GM12891 (cell line): ENCODE measurements around the gene TMEM234.

ENCODE experiments used
- DNase-seq: peaks from one replicate; pipeline ENCODE4 v3.0.0; 2011; ENCODE audit warnings: low spot score; ENCODE audit not compliant: insufficient read length
- FAIRE-seq: peaks from 2 replicates; lab custom pipeline; 2011; peaks lifted over from hg19 to GRCh38; lab: Jason Lieb, UNC
- PAX5 ChIP-seq: IDR thresholded peaks from 2 replicates; pipeline ENCODE4 v1.6.1; 2011; ENCODE audit warnings: low read length, moderate library complexity, mild to moderate bottlenecking; ENCODE audit not compliant: insufficient read depth, severe bottlenecking
- POLR2A ChIP-seq: IDR thresholded peaks from 2 replicates; pipeline ENCODE4 v1.6.1; 2011; ENCODE audit warnings: low read depth, low read length, control low read depth
- POLR2AphosphoS5 ChIP-seq: IDR thresholded peaks from 2 replicates; pipeline ENCODE4 v1.6.1; 2011; ENCODE audit warnings: low read depth, low read length, control low read depth
- POU2F2 ChIP-seq: IDR thresholded peaks from 2 replicates; pipeline ENCODE4 v1.6.1; 2011; ENCODE audit warnings: low read depth, mild to moderate bottlenecking, control low read depth, low read length, moderate library complexity
- SPI1 ChIP-seq: IDR thresholded peaks from 2 replicates; pipeline ENCODE4 v1.6.1; 2011; ENCODE audit warnings: low read depth, low read length, control low read depth
- TAF1 ChIP-seq: IDR thresholded peaks from 2 replicates; pipeline ENCODE4 v1.6.1; 2011; ENCODE audit warnings: low read depth, low read length, control low read depth

Gene TMEM234

DNA sequence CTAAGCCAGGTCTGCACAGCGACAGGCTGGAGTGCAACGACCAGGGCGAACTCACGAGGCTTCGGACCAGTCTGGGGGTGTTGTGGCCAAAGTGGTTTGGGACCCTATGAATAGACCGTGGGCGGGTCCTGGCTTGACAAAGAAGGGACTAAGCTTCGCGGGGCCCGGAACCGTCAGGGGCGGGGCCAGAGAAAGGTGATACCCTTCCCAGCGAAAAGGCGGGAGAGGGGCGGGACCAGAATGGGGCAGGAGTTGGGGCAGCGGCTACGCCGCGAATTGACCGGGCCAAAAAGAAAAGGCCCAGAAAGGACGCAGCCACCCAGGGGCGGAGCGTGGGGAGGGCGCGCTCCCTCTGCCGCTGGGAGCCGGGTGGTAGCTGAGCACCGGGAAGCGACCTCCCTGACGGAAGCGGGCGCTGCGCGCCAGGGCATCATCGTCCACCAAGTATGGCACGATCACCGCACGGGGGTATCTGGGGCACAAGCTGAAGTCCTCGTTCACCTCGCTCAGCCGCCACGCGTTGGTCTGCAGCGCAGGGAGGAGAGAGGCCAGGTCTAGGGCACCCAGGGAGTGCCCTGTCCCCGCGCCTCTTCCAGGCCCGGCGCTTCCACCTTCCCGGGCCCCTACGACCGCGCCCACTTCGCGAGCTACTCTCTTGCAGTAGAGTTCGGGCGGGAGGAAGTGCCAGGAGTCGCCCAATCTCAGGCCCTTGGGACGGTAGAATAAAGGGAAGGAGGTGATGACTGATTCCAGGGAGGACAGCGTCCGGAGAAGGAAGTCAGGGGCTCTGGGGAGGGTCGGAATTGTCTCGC is 18.2 kb upstream of the TMEM234 start:
- FAIRE-seq = peak; percentile 82
- no peak for TF ChIP-seq PAX5
- 0 out of 2 replicates have a peak, but pooled peaks have one; percentile 33 for TF ChIP-seq SPI1
- DNase-seq = no peak

DNA sequence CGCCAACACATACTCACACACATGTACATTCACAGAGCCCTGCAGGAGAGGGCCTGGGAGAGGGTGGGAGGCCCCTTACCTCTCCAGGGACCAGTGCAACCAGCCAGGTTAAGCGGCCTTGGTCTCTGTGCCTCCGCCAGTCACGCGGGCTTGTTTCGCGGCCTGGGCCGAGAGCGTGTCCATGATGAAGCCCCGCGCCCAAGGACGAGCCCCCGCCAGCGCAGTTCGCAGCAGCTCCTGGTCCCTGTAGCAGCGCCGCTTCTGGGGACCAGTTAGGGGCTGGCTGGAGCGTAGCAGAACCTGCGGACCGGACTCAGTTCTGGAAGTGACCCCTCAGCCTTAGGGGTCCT is 17.6 kb upstream of the TMEM234 start:
- FAIRE-seq (no peak), DNase-seq (no peak)
- TF ChIP-seq TAF1 (no peak), POLR2A (no peak), SPI1 (no peak), PAX5 (no peak), POLR2AphosphoS5 (no peak), POU2F2 (no peak)

DNA sequence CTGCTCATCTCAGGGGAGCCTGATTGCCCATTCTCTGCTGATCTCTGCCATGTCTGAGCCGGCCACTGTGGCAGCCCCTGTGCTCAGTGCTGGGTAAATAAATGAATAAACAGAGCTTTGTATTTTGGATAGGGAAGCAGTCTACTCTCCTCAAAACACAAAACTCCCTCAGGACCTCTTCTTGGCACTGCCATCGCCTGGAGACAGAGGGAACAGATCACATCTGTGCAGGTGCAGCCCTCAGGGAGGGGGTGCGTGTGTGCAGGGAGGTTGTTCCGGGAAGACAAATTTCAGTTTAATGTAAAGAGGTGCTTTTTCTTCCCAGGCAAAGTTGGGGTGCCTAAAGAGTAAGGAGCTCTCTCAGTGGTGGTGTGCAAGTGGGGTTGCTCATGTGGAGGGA is 17.2 kb upstream of the TMEM234 start:
- TF ChIP-seq POLR2AphosphoS5 (no peak), TAF1 (no peak)
- FAIRE-seq (no peak), DNase-seq (no peak)

DNA sequence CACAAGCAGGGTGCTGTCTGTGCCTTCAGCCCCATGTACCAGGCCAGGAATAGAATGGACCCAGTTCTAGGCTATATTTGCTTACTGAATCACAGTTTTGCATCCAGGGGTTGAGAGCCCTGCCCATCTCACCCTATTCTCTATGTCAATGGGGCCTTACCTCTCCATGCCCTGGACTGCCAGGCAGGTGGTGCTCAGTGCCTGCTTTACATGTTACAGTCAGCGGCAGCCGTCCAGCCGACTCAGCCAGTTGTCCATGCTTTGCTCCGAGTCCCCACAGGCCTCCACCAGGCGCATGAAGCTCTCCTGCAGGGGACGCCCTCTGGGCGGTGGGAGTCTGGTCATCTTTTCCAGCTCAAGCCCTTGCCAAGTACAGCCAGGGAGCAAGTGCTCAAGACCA is 12.6 kb upstream of the TMEM234 start:
- no peak for FAIRE-seq
- no peak for TF ChIP-seq POLR2A
- no peak for TF ChIP-seq PAX5
- TF ChIP-seq POU2F2 = no peak
- no peak for TF ChIP-seq POLR2AphosphoS5
- no peak for TF ChIP-seq SPI1
- TF ChIP-seq TAF1 = no peak
- DNase-seq = no peak

DNA sequence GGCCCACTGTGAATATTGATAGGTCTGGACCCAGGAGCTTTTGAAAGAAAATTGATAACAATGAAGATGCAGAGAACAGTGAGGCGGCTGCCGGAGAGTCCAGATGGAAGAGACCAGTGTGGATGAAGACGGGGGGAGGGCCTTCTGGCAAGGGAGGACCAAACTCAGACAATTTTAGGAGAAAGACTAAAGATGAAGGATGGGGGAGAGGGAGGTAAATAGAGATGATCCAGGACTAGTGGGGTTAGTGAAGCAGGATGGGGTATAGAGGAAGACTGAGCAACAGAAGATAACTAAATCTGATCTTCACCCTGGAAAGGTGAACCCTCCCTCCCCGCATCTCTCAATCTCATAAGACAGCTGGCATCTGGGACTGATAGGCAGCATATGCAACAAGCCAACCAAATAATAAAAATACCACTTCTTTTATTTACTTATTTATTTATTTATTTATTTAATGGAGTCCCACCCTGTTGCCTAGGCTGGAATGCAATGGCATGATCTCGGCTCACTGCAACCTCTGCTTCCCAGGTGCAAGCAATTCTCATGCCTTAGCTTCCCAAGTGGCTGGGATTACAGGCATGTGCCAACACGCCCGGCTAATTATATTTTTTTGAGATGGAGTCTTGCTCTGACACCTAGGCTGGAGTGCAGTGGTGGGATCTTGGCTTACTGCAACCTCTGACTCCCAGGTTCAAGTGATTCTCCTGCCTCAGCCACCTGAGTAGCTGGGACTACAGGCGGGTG is 10.6 kb upstream of the TMEM234 start:
- FAIRE-seq (no peak), DNase-seq (no peak)
- TF ChIP-seq POLR2AphosphoS5 (0 out of 2 replicates have a peak, but pooled peaks have one; percentile 32), POLR2A (no peak)

DNA sequence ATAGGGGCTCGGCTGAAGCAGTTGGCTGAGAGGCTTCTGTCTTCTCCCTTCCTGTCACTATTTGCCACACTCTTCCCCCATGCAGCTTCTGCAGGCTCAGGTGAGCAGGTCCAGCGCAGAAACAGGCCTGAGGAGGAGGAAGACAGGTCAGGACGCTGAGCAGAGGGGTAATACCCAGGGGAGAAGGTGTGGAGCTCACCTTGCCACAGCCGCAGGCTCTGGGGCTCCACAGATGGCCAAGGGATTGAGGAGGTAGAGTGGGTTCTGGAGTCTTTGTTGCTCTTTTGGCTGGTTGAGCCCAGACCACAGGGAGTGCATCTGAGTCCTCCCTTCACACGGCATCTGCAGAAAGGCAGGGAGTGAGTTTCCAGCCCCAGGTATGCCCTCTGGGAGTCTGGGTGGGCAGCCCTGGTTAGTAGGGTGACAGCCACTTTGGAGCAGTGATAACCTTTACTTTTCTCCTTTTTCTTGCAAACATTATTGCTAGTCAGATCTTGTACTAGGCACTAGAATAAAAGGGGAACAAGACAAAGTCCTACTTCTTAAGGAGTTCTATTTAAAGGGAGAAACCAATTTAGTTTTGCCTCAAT is 9.8 kb upstream of the TMEM234 start:
- FAIRE-seq (no peak), DNase-seq (no peak)
- TF ChIP-seq SPI1 (no peak), POLR2AphosphoS5 (peak; percentile 72; the same call in 1 of the 2 replicates)

DNA sequence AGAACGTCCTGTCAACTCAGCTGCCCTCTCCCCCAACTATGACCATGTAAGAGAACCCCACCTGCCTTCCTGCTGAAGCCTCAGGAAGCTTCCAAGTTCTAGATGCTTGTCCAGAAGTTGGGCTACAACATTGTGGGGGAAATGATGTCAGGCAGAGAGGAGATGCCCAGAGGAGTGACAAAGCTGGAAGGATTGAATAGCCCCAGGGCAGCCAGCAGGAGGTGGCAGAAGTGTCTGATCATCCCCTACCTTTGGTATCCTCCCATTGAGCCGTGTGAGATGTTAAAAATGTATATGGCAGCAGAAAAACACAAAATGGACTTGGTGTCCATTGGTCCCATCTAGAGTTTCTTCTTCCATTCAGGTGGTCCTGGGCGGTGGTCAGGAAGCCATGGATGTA is 6.6 kb upstream of the TMEM234 start:
- no peak for TF ChIP-seq POLR2A
- TF ChIP-seq PAX5 = no peak
- no peak for TF ChIP-seq POU2F2
- no peak for TF ChIP-seq SPI1
- no peak for TF ChIP-seq TAF1
- TF ChIP-seq POLR2AphosphoS5 = no peak; the same call in 1 of the 2 replicates
- FAIRE-seq (no peak), DNase-seq (no peak)

- TF ChIP-seq POLR2A = no peak
- TF ChIP-seq POU2F2 = no peak
- no peak for TF ChIP-seq TAF1
- no peak for TF ChIP-seq PAX5
- no peak for TF ChIP-seq SPI1
- TF ChIP-seq POLR2AphosphoS5 = no peak
- FAIRE-seq = no peak
- DNase-seq = no peak
These were observed 2.1 kb upstream of the TMEM234 start for GRCh38 chr1:32224285-32224684.

DNA sequence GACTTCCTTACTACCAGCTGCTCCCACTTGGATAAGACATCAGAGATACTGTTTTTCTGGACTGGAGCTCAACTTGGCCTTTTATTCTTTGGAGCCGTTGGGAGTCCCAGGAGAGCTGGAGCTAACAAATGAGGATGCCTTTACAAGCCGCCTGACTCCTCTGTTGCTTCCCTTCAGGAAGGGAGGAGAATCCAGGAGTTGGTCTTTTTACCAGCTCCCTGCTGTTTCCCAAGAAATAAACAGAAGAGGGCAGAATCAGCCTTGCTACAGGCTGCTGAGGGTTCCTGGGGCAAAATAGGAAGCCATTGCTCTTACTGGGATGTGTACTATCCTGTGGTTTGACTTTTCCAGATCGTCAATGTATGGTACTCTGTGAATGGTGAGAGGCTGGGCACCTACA is 1.5 kb upstream of the TMEM234 start:
- no peak for FAIRE-seq
- TF ChIP-seq POLR2AphosphoS5 (no peak), POLR2A (no peak), PAX5 (no peak), POU2F2 (no peak)

GRCh38 chr1:32221581-32221979 is 573 bp downstream of the TMEM234 start:
- FAIRE-seq (peak; percentile 33), DNase-seq (no peak)
- no peak for TF ChIP-seq POLR2A
- no peak for TF ChIP-seq POLR2AphosphoS5
- no peak for TF ChIP-seq SPI1
- TF ChIP-seq TAF1 = no peak
- TF ChIP-seq PAX5 = no peak
- TF ChIP-seq POU2F2 = no peak

More for the DNA sequence above, 1.5 kb upstream of the TMEM234 start:
- no peak for DNase-seq

- DNase-seq (no peak), FAIRE-seq (no peak)
- no peak for TF ChIP-seq TAF1
- no peak for TF ChIP-seq POLR2AphosphoS5
- no peak for TF ChIP-seq SPI1
- no peak for TF ChIP-seq POLR2A
- TF ChIP-seq POU2F2 = no peak
These were observed 1.2 kb downstream of the TMEM234 start for GRCh38 chr1:32220746-32221580.
